HG03520 (cell line): ENCODE results near the gene KBTBD8.

Experiments
- ATAC-seq: cut with Tn5 transposase; IDR thresholded peaks from one replicate; pipeline ENCODE4 v1.9.1; 2021; ENCODE audit warnings: mild to moderate bottlenecking, moderate library complexity; ENCODE audit not compliant: unreplicated experiment

The KBTBD8 gene, protein sequence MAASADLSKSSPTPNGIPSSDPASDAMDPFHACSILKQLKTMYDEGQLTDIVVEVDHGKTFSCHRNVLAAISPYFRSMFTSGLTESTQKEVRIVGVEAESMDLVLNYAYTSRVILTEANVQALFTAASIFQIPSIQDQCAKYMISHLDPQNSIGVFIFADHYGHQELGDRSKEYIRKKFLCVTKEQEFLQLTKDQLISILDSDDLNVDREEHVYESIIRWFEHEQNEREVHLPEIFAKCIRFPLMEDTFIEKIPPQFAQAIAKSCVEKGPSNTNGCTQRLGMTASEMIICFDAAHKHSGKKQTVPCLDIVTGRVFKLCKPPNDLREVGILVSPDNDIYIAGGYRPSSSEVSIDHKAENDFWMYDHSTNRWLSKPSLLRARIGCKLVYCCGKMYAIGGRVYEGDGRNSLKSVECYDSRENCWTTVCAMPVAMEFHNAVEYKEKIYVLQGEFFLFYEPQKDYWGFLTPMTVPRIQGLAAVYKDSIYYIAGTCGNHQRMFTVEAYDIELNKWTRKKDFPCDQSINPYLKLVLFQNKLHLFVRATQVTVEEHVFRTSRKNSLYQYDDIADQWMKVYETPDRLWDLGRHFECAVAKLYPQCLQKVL

DNA sequence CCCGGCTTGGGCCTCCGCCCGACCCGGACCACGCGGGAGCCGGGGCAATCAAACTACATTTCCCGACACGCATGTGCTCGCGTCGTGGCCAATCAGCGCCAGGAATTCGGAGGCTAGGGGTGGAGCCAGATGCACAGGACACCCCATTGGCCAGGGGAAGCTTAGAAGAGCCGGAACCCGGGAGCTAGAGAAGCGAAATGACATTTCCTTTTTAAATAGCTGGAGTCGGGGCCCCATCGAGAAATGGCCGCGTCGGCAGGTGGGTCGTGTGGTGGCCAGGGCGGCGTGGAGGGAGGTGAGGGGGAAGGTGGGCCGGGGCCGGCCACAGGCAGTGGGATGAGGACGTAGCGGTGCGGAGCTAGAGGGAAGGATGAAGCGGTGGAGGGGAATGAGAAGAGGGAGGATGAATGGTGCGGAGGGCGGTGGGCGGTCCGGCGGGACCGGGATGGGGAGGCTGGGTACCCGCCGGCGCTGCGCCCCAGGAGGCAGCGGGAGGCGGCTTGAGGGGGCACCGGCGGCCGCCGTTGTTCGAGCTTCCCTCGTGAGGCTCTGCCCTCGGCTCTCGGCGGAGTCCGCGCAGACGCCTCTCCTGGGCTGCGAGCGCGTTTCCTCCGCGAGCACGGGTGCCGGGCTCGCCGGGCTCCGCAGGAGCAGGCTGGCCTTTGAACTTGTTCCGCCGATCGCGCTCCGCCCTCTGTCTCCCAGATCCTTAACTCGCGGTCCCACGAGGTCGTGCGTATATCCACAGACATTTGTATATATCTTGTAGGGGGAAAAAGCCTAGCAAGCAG, at the start of gene KBTBD8:
Gene KBTBD8, plus strand, starts transcription at position 195 of the 791 bp plus-strand sequence. Its CDS starts 49 bp downstream, at position 244.
- peak; percentile 91 for ATAC-seq

DNA sequence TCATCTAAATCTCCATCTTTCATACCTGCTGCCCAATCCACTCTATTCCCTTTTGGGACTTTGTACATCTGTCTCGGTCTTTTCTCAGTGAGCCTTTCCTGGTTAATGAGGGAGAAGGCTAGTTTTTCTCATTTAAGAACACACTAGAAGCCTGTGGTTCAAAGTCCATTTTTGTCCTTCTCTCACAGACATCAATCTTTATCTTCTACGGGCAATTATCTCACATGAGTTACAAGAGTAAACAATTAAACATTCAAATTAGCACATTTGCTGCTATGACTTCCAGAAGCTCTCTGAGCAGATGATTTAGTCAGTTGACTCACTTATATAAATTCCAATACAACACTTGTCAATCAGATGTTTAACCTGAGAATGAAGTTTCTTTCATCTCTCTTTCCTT, 49.3 kb upstream of the KBTBD8 start:
- ATAC-seq: no peak

DNA sequence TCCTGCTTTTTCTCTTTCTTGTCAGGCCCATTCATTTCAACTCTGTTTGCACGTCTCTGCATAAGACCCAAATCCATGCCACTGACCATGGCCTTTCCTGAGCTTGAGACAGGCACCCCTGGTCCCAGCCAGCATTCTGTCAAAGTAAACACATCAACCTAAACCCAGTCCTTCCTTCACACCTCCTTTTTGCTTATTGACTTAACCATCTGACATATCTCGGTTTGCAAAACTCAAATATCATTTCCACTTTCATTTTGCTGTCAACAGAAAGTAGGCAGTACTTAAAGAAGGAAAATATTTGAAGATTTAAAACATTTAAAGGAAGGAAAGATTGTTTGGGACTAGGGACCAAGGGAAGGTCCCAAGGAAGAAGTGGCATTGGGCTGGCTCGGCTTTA, 48.2 kb upstream of the KBTBD8 start:
- ATAC-seq: peak; percentile 38

GRCh38 chr3:66952357-66952756, 45.8 kb upstream of the KBTBD8 start:
- ATAC-seq: no peak

GRCh38 chr3:66953934-66954445, 44.1 kb upstream of the KBTBD8 start:
- ATAC-seq: no peak

DNA sequence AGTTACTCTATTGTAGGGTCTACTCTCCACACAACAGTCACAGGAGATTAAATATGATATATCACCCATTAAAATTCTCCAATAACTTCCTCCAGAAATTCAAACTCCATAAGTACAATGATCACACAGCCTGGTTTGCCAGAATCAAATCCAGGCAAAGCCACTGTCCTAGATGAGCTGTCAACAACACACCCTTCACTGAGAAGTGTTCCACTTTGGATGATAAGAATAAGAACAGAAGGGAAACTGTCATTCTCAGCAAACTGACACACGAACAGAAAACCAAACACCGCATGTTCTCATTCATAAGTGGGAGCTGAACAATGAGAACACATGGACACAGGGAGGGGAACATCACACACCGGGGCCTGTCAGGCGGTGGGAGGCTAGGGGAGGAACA, 41.4 kb upstream of the KBTBD8 start:
- no peak for ATAC-seq

DNA sequence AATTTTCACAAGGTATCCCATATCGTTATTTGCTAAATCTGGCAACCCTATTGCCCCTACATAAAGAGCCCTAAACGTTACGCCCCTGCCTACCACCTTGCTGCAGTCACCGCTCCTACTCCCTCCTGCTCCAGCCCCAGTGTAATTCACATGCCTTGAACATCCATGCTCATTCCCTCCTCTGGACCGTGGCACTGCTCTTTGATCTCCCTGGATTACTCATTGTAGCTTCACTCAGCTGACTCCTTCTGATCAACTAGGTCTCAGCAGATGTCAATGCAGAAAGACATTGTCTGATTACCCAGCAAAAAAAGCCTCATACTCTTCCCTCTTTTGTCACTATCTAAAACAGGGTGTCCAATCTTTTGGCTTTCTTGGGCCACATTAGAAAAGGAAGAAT, 40.7 kb upstream of the KBTBD8 start:
- ATAC-seq: no peak

- ATAC-seq: no peak
These were observed 40.0 kb upstream of the KBTBD8 start for GRCh38 chr3:66958067-66958466.

- no peak for ATAC-seq
These were observed 35.4 kb upstream of the KBTBD8 start for GRCh38 chr3:66962664-66963063.

GRCh38 chr3:66971245-66971644, 26.9 kb upstream of the KBTBD8 start:
- ATAC-seq: no peak

GRCh38 chr3:66971891-66972551, 26.1 kb upstream of the KBTBD8 start:
- peak; percentile 100 for ATAC-seq

- no peak for ATAC-seq
These were observed 17.3 kb upstream of the KBTBD8 start for GRCh38 chr3:66980791-66981190.

- ATAC-seq: no peak
These were observed 15.0 kb upstream of the KBTBD8 start for GRCh38 chr3:66983101-66983500.

DNA sequence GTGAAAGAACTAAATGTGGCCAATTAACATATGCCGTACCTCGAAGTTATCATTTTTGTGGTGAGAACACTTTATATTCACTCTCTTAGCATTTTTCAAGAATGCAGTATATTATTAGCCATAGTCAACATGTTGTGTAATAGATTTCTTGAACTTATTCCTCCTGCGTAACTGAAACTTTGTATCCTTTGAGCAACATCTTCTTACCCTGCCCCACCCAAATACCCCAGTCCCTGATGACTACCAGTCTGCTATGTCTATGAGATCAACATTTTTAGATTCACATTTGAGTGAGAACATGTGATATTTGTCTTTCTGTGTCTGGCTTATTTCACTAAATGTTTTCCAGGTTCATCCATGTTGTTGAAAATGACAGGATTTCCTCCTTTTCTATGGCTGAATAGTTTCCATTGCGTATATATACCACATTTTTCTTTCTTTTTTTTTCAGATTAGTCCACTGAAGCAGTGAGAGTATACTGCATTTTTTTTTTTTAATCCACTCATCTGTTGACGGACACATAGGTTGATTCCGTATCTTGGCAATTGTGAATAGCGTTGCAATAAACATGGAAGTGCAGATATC, 12.7 kb upstream of the KBTBD8 start:
- ATAC-seq: no peak

DNA sequence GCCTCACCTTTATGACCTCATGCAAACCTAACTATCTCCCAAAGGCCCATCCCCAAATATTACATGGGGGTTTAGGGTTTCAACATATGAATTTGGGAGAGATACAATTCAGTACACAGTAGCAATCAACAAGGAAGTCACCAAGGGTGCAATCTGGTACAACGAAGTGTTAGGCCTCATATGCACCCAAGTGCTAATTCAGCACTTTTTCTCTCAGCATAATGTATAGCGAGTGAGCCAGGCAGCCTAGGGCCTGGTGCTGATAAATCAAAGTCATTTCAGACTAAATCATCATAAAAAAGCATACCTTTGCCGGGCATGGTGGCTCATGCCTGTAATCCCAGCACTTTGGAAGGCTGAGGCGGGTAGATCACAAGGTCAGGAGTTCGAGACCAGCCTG, 11.7 kb upstream of the KBTBD8 start:
- no peak for ATAC-seq

DNA sequence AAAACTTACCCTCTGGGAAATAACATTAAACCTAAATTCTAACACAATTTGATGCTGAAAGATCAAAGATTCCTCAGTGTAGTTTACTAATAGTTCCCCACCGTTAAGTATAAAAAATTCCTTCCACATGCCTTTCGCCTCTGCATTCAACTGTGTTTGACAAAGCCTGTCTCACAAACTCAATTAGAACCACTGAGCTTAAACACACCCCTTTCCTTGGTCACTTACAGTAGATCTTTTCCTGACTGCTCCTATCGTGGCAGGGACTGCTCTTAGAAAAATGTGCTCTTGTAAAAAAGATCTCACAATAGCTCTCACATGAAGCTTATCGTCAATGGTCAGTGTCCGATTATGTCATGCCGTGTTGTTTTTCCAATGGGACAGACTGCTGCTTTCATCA, 8.9 kb upstream of the KBTBD8 start:
- no peak for ATAC-seq

DNA sequence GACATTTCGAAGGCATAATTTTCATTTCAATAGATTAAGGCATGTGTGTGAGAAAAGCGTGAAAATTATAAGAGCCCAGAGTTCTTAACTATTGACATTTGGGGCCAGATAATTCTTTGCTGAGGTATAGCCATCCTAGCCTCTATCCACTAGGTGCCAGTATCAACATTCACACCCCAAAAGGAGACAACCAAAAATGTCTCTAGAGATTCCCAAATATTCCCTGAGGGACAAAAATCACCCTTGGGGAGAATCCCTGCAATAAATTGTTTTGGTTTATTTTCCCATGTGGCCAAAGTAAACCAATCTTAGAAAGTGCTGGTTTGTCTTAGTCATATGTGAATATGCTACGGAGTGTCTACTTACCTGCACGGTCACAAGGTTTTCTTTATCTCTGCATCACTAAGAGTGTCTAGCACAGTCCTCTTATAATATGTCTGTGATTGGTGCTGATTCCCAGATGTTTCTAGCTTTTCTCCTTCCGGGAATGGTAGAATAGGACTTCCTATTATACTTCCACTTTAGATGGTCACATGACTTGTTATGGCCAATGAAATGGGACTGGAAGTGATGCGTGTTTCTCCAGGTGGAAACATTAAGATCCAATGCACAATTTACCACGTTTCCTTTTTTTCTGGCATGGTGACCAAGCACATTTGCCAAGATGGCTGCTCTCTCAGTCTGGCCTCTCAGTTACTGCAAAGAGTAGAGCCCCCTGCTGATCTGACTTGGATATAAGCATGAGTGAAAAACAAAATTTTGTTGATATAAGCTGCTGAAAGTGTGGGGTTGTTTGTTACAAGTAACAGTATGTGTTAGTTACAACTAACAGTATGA, 8.0 kb upstream of the KBTBD8 start:
- ATAC-seq: peak; percentile 84

DNA sequence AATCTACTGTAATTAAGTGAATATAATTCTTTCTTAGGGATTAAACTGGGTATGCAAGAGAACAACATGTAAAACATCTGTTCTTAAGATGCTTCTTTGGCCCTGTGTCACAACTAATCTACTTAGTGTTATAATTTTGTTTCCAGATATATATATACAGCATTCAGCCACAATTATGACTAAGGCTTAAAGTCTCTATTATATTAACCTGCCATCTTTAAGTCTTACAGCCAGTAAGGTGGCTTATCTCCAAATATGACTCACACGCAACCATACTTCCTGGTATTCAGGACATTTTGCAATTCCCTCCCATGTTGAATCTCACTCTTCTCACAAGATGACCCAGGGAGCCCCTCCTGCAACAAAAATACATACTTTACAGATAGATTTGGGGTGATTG, 6.6 kb upstream of the KBTBD8 start:
- ATAC-seq: no peak

DNA sequence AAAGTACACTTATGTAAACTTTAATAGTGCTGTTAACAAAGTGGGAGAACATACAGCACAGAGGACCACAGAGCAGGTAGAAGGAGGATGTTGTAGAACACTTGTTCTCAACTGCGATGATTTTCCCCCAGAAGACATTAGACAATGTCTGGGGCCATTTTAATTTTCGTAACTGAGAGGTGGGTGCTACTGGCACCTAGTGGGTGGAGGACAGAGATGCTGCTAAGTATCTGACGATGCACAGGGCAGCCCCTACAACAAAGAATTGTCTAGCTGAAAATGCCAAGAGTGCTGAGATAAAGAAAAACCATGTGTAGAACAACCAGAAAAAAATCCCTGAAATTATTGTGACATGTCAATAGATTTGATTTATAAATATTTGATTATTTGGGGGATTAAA, 5.0 kb upstream of the KBTBD8 start:
- no peak for ATAC-seq

- ATAC-seq: no peak
These were observed 3.5 kb upstream of the KBTBD8 start for GRCh38 chr3:66994588-66994987.
